Aorta (tissue), 5 donors: ENCODE results near the gene PHOSPHO1. TPM values are rescaled to one million over a fixed set of nuclear protein-coding genes. Genes with fewer than 3 reads are reported as not detected.

ENCODE experiments used
- ATAC-seq: fragments of 200-7000 bp; cut with Tn5 transposase; one replicate; pipeline ENCODE4 v1.9.1; 2022; ENCODE audit warnings: moderate library complexity; ENCODE audit not compliant: low FRiP score
- DNase-seq, 2 donors: peaks; one replicate each; pipeline ENCODE4 v3.0.0-alpha.2; 2020
- H3K27ac ChIP-seq, 2 donors: one replicate each; pipeline ENCODE4 v1.5.1; 2013; ENCODE audit warnings: low read length in 2 of 2, mild to moderate bottlenecking in 2 of 2, moderate library complexity in 2 of 2, control low read depth in 1 of 2, inconsistent platforms in 1 of 2, low read depth in 1 of 2
- H3K27me3 ChIP-seq, 2 donors: one replicate each; pipeline ENCODE4 v1.6.1; 2013; ENCODE audit warnings: control low read depth in 1 of 2, low read length in 1 of 2, mild to moderate bottlenecking in 1 of 2, moderate library complexity in 1 of 2; ENCODE audit not compliant: insufficient read depth in 2 of 2, control insufficient read depth in 1 of 2
- H3K36me3 ChIP-seq, 2 donors: one replicate each; pipeline ENCODE4 v1.6.1; 2013; ENCODE audit warnings: control low read depth in 1 of 2, low read length in 1 of 2, mild to moderate bottlenecking in 1 of 2; ENCODE audit not compliant: insufficient read depth in 2 of 2, control insufficient read depth in 1 of 2
- H3K4me1 ChIP-seq, 2 donors: one replicate each; pipeline ENCODE4 v1.6.1; 2013; ENCODE audit warnings: low read length in 2 of 2, control low read depth in 1 of 2, mild to moderate bottlenecking in 1 of 2, moderate library complexity in 1 of 2; ENCODE audit not compliant: insufficient read depth in 2 of 2, control insufficient read depth in 1 of 2
- H3K4me3 ChIP-seq, 2 donors: one replicate each; pipeline ENCODE4 v1.5.1; 2013; ENCODE audit warnings: low read length in 2 of 2, control low read depth in 1 of 2, mild to moderate bottlenecking in 1 of 2
- H3K9me3 ChIP-seq: one replicate; pipeline ENCODE4 v1.6.1; 2013; ENCODE audit warnings: mild to moderate bottlenecking, low read length; ENCODE audit not compliant: control insufficient read depth
- WGBS, 2 donors: extraction: QIAGEN DNeasy Blood & Tissue Kit; methylation state at CpG; one replicate each; pipeline ENCODE4 v1.1.7; 2013; 5-methylcytosine and 5-hydroxymethylcytosine counted together
- intact Hi-C, 2 donors: fragments of 100-400 bp; cut with DNase I; formaldehyde crosslinking; loops; one replicate each; pipeline versions ENCODE4 v1.14.2 to v1.15.0; 2022
- polyA plus RNA-seq, 2 donors: library from polyadenylated mRNA; stranded (reverse); fragments of 200-250 nt; gene quantifications; one replicate each; pipeline ENCODE4 v1.2.3, GENCODE V29; 2013
- total RNA-seq, 2 donors: library from RNA; stranded (reverse); fragmentation: NEBNext Ultra II Directional; extraction: Animal tissue kit (Norgen Biotek cat#: 25700); gene quantifications; one replicate each; pipeline ENCODE4 v1.2.1, GENCODE V29; 2021
- donor health status: healthy with polysubstance abuse.
- donor health status: Bipolar disorder and iron deficiency.
- donor health status: DM: no; HTN: no; CAD: no.
- donor health status: DM: no; HTN: no; CAD: no.
- donor health status: DM: yes; HTN: yes; CAD: no.

PHOSPHO1 gene
- total and polyA plus RNA-seq, 4 donors: 0.72 to 2.0 (median 2.0) TPM; not detected in 1

- intact Hi-C loops: no loop called here
These were observed 5.3 kb upstream of the PHOSPHO1 start for GRCh38 chr17:49235896-49236295.

GRCh38 chr17:49234509-49235080, 4.0 kb upstream of the PHOSPHO1 start:
- 90% methylated on average over 5 of the region's 5 CpGs for WGBS, 2 donors

More at GRCh38 chr17:49235896-49236295, 5.3 kb upstream of the PHOSPHO1 start:
- Histone ChIP-seq H3K4me1 (no peaks in the 10 kb centered on the region), H3K27me3 (peaks cover 0 to 1% of the 10 kb centered on the region in 2 donors), H3K27ac (no peak overlapping the region), H3K4me3 (no peak overlapping the region), H3K36me3 (no peaks in the 10 kb centered on the region), H3K9me3 (no peaks in the 10 kb centered on the region)
- no peak for DNase-seq
- ATAC-seq: no peak
- WGBS, 2 donors: 74 to 78% methylated on average over 4 of the region's 4 CpGs

GRCh38 chr17:49231563-49231894, 942 bp upstream of the PHOSPHO1 start:
- intact Hi-C loops: no loop called here
- ATAC-seq (no peak), DNase-seq (no peak)
- no peaks in the 10 kb centered on the region for H3K36me3 ChIP-seq
- no peaks in the 10 kb centered on the region for H3K4me1 ChIP-seq
- no peak overlapping the region for H3K4me3 ChIP-seq
- peaks cover 0 to 1% of the 10 kb centered on the region in 2 donors for H3K27me3 ChIP-seq
- no peaks in the 10 kb centered on the region for H3K9me3 ChIP-seq
- WGBS, 2 donors: 68% methylated on average over 7 of the region's 7 CpGs
- H3K27ac ChIP-seq: no peak overlapping the region

More at GRCh38 chr17:49234509-49235080, 4.0 kb upstream of the PHOSPHO1 start:
- ATAC-seq: no peak
- H3K4me3 ChIP-seq: no peak overlapping the region
- intact Hi-C loops: no loop called here
- H3K36me3 ChIP-seq: no peaks in the 10 kb centered on the region
- no peaks in the 10 kb centered on the region for H3K9me3 ChIP-seq
- H3K4me1 ChIP-seq: no peaks in the 10 kb centered on the region
- H3K27ac ChIP-seq: no peak overlapping the region
- H3K27me3 ChIP-seq: peaks cover 0 to 1% of the 10 kb centered on the region in 2 donors
- DNase-seq: no peak

DNA sequence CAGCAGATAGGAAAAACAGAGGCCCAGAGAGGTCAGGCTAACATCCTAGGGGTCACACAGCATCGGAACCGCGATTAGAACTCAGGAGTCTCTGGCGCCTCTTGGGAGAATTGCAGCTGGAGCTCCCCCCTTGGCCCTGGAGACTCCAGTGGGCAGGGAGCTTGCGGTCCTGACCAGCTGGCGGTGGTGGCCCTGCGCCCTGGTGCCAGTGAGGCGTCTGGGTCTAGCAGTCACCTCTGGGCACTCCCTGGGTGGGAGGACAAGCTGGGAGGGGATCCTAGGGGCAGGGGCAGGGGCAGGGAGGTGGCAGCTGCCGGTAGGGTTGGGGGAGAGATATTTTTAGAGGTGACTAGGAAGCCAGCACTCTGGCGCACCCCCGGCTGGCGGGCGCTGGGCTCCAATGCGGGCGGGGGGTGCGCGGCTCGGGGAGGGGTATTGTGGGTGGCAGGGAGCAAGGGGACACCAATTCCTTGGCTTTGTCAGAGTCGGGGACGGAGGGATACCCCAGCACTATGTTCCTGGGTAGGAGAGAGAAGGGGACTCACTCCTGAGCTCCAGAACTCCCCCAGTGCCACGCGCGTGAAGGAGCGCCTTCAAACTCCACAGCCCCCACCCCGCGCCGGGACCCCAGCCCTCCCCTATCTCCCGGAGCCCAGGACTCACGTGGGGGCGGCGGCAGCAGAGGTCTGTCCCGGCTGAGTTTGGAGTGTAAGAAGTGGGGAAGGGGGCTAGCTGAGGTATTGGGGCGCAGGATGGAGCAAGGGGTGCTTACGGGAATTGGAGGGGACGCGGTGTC, 584 bp downstream of the PHOSPHO1 start:
- WGBS, 2 donors: 5 to 6% methylated on average over 36 of the region's 36 CpGs
- intact Hi-C loops: loop anchor here in 1 of 2 donors (5.0 kb wide), 1 partner anchor 48 kb away; no protein-coding TSS in a partner anchor
- Histone ChIP-seq H3K36me3 (no peaks in the 10 kb centered on the region), H3K9me3 (no peaks in the 10 kb centered on the region), H3K27me3 (peaks cover 0 to 1% of the 10 kb centered on the region in 2 donors), H3K27ac (no peak overlapping the region), H3K4me3 (peak overlapping the region; percentile 6 to 45), H3K4me1 (no peaks in the 10 kb centered on the region)
- peak in 1 of 2 donors; percentile 76 for DNase-seq
- ATAC-seq: peak; percentile 19

DNA sequence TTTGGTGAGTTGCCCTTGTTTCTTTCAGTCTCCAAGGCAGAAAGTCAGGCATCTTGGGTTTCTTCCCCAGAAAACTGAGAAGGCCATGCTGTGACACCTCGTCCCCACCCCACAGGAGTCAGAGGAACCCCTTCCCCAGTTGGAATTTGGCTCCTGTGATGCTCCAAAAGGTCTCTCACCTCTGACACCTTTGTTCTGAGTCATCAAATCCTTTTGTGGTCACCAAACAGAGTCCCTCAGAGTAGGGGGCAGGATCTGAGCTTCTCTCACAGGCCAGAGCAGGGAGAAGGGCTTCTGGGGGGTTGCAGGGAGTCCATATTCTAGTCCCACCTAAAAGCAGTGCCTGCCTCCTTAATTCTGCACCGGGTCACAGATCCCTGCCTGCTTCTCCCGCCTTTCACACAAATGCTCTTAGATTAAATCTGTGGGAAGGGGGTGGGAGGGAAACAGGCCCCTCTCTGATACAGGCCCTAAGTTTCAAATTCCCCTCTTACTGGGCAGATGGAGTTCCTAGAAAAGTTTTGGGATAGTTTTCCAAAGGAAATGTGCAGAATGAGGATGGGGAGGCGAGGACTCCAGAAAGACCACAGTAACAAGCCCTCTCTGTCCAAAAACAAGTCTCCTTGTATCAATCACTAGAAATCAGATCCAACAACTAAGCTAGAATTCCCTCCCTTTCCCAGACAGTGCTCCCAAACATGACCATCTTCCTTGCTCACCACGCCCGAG, 1.3 kb downstream of the PHOSPHO1 start:
- intact Hi-C loops: loop anchor here in 1 of 2 donors (5.0 kb wide), 1 partner anchor 47 kb away; no protein-coding TSS in a partner anchor
- Histone ChIP-seq H3K4me3 (no peak overlapping the region), H3K36me3 (no peaks in the 10 kb centered on the region), H3K4me1 (no peaks in the 10 kb centered on the region), H3K27ac (no peak overlapping the region), H3K9me3 (no peaks in the 10 kb centered on the region), H3K27me3 (peaks cover 0 to 1% of the 10 kb centered on the region in 2 donors)
- ATAC-seq (no peak), DNase-seq (no peak)
- 60 to 75% methylated on average over 6 of the region's 6 CpGs for WGBS, 2 donors

DNA sequence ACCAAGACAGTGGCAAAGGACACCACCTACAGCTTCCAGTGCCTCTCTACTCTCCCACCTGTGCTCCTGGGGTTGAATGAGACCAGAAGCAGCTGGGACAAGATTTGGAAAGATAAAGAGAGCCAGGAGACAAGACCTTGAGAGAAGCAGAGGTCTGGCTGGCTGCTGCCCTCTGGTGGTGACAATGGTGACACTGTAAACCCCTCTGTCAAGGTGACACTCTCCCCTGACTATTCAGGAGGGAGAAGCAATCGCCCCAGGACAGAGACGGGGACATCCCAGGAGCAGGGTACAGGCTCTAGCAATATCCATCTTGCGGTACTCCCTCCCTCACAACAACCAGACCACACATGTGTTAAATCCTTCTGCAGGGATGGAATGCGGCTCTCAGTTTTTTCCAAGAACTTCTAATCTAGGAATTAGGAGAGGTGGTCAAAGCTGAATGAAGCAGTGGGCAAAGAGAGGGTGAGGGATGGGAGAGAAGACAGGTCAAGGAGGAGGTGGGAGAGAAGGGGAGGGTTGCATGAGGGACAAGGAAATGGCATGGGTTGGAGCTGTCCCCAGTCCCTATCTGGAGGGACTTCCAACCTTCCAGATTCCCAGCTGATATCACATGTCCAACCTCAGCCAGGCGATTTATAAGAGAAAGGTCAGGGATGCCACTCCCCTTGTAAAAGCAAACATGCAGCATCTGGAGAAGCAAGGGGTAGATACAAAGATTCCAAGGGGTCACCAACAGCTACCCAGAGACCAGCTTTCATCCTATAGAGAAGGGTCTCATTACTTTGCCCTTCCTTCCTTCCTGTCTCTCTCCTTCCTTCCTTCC, 2.9 kb downstream of the PHOSPHO1 start:
- no peaks in the 10 kb centered on the region for H3K36me3 ChIP-seq
- 15% methylated on average over 5 of the region's 5 CpGs for WGBS, 2 donors
- ATAC-seq (no peak), DNase-seq (peak; percentile 84 to 90)
- no peaks in the 10 kb centered on the region for H3K4me1 ChIP-seq
- no peaks in the 10 kb centered on the region for H3K27me3 ChIP-seq
- no peak overlapping the region for H3K27ac ChIP-seq
- no peaks in the 10 kb centered on the region for H3K9me3 ChIP-seq
- intact Hi-C loops: loop anchor here (1.0 to 5.0 kb wide), 2 partner anchors 45 to 47 kb away; no protein-coding TSS in a partner anchor
- no peak overlapping the region for H3K4me3 ChIP-seq

DNA sequence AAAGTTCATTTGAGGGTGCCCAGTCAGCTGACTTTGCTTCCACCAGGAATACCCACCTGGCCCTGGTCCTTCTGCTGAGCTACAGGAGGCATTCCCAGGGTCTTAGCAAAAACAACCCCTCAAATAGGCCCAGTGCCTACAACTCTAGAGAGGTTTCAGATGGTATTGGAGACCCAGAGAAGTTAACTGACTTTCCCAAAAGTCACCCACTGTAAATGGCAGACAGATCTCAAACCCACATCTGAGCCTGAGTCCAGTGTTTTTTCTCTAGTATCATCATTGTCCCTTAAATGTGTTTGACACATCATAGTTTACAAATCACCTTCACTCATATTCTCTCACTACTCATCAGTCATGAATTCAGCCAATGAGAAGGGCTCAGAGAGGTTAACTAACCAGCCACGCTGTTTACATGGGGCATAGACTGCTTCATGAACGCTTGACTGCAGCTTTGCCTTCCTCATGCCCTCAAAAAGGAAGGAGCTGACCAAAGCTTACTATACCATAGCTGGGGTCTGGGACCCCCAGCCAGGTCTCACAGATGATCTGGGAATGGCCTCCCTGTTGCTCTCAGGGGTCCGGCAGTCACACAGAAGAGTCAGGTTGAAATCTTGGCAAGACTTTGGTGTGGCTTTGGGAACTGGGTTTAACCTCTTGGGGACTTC, 3.7 kb downstream of the PHOSPHO1 start:
- H3K27me3 ChIP-seq: no peaks in the 10 kb centered on the region
- no peaks in the 10 kb centered on the region for H3K36me3 ChIP-seq
- H3K9me3 ChIP-seq: no peaks in the 10 kb centered on the region
- 44 to 70% methylated on average over 3 of the region's 3 CpGs for WGBS, 2 donors
- intact Hi-C loops: loop anchor here (1.0 to 5.0 kb wide), 2 partner anchors 45 to 47 kb away; no protein-coding TSS in a partner anchor
- ATAC-seq (no peak), DNase-seq (no peak)
- no peaks in the 10 kb centered on the region for H3K4me1 ChIP-seq
- no peak overlapping the region for H3K4me3 ChIP-seq
- no peak overlapping the region for H3K27ac ChIP-seq
